Lower leg skin (tissue), 3 donors: ENCODE data around the gene ITGA2.

ENCODE experiments used
- CTCF ChIP-seq, 3 donors: fragments of 450-650 bp; IDR thresholded peaks; one replicate each; pipeline ENCODE4 v1.5.1; 2016; ENCODE audit warnings: antibody characterized with exemption in 3 of 3, mild to moderate bottlenecking in 3 of 3, moderate library complexity in 2 of 3
- POLR2A ChIP-seq, 2 donors: fragments of 450-650 bp; IDR thresholded peaks; one replicate each; pipeline ENCODE4 v1.6.1; 2016 to 2017; ENCODE audit warnings: antibody characterized with exemption in 2 of 2, mild to moderate bottlenecking in 1 of 2, moderate library complexity in 1 of 2

- no peak for TF ChIP-seq CTCF (IDR thresholded peaks at IDR 0.05)
- no peak for TF ChIP-seq POLR2A (IDR thresholded peaks at IDR 0.05)
Observed at GRCh38 chr5:52977264-52977897, 11.8 kb upstream of the ITGA2 start.
